OCI-LY1 (cell line): Measurements from ENCODE around the gene LRRC3C.

Experiments used
- H2AFZ ChIP-seq: fragments of 200-600 bp; sonication (generic), shearing (Covaris generic); 2 replicates; pipeline ENCODE4 v1.6.0; 2014; ENCODE audit warnings: antibody characterized with exemption, mild to moderate bottlenecking, low read length
- H3F3A ChIP-seq: fragments of 200-600 bp; sonication (generic), shearing (Covaris generic); 2 replicates; pipeline ENCODE4 v1.6.0; 2014; ENCODE audit warnings: mild to moderate bottlenecking, antibody characterized with exemption, low read length, moderate library complexity; ENCODE audit not compliant: insufficient read depth
- H3K27ac ChIP-seq: fragments of 200-600 bp; sonication (generic); 2 replicates; pipeline ENCODE4 v1.5.1; 2014; ENCODE audit warnings: low read length, mixed run types, mild to moderate bottlenecking, low read depth; ENCODE audit not compliant: poor library complexity, severe bottlenecking
- H3K27me3 ChIP-seq: fragments of 200-600 bp; sonication (generic); 2 replicates; pipeline ENCODE4 v1.6.0; 2014; ENCODE audit warnings: antibody characterized with exemption, mild to moderate bottlenecking, low read length, moderate library complexity; ENCODE audit not compliant: insufficient read depth
- H3K36me3 ChIP-seq: fragments of 200-600 bp; sonication (generic); 2 replicates; pipeline ENCODE4 v1.6.1; 2014; ENCODE audit warnings: mild to moderate bottlenecking, antibody characterized with exemption, low read length, moderate library complexity, mixed read lengths; ENCODE audit not compliant: insufficient read depth
- H3K4me1 ChIP-seq: fragments of 200-600 bp; sonication (generic); 2 replicates; pipeline ENCODE4 v1.5.1; 2014; ENCODE audit warnings: mild to moderate bottlenecking, low read length, moderate library complexity; ENCODE audit not compliant: insufficient read depth, severe bottlenecking
- H3K4me2 ChIP-seq: fragments of 200-600 bp; sonication (generic), shearing (Covaris generic); 2 replicates; pipeline ENCODE4 v1.6.1; 2014; ENCODE audit warnings: low read length
- H3K4me3 ChIP-seq: fragments of 200-600 bp; sonication (generic); 2 replicates; pipeline ENCODE4 v1.5.1; 2014; ENCODE audit warnings: low read length, low read depth, mild to moderate bottlenecking, mixed read lengths; ENCODE audit not compliant: poor library complexity, severe bottlenecking
- H3K79me2 ChIP-seq: fragments of 200-600 bp; shearing (Covaris generic); 2 replicates; pipeline ENCODE4 v1.6.1; 2016; ENCODE audit warnings: mixed run types, low read length, mixed read lengths; ENCODE audit not compliant: insufficient read depth
- H3K9ac ChIP-seq: fragments of 200-600 bp; sonication (generic), shearing (Covaris generic); 2 replicates; pipeline ENCODE4 v1.6.1; 2014; ENCODE audit warnings: mild to moderate bottlenecking, low read length, mixed read lengths
- H3K9me2 ChIP-seq: fragments of 200-600 bp; sonication (generic), shearing (Covaris generic); 2 replicates; pipeline ENCODE4 v1.6.1; 2014; ENCODE audit warnings: low read depth, mild to moderate bottlenecking, low read length, mixed read lengths
- H3K9me3 ChIP-seq: fragments of 200-600 bp; shearing (Covaris generic); 2 replicates; pipeline ENCODE4 v1.6.1; 2014; ENCODE audit warnings: low read length, mixed read lengths
- H4K20me1 ChIP-seq: fragments of 200-600 bp; sonication (generic), shearing (Covaris generic); 2 replicates; pipeline ENCODE4 v1.6.0; 2016; ENCODE audit warnings: mild to moderate bottlenecking, low read length; ENCODE audit not compliant: insufficient read depth
- EZH2 ChIP-seq: fragments of 200-600 bp; sonication (generic), shearing (Covaris generic); IDR thresholded peaks from 2 replicates; pipeline ENCODE4 v1.8.0; 2017; ENCODE audit warnings: borderline replicate concordance, mixed run types, mild to moderate bottlenecking, antibody characterized with exemption, low read length, moderate library complexity, mixed read lengths
- TF ChIP-seq, protein P1 (sequence below): fragments of 200-600 bp; sonication (generic), shearing (Covaris generic); IDR thresholded peaks from 2 replicates; pipeline ENCODE4 v1.5.1; 2017; ENCODE audit warnings: mild to moderate bottlenecking, antibody characterized with exemption, low read length, moderate library complexity, mixed read lengths

LRRC3C gene

GRCh38 chr17:39955726-39956225, 28.2 kb downstream of the LRRC3C start:
- TF ChIP-seq, protein P1, sequence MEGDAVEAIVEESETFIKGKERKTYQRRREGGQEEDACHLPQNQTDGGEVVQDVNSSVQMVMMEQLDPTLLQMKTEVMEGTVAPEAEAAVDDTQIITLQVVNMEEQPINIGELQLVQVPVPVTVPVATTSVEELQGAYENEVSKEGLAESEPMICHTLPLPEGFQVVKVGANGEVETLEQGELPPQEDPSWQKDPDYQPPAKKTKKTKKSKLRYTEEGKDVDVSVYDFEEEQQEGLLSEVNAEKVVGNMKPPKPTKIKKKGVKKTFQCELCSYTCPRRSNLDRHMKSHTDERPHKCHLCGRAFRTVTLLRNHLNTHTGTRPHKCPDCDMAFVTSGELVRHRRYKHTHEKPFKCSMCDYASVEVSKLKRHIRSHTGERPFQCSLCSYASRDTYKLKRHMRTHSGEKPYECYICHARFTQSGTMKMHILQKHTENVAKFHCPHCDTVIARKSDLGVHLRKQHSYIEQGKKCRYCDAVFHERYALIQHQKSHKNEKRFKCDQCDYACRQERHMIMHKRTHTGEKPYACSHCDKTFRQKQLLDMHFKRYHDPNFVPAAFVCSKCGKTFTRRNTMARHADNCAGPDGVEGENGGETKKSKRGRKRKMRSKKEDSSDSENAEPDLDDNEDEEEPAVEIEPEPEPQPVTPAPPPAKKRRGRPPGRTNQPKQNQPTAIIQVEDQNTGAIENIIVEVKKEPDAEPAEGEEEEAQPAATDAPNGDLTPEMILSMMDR = no peak
- no peak for TF ChIP-seq EZH2

GRCh38 chr17:39960524-39961041, 33.1 kb downstream of the LRRC3C start:
- no peak overlapping the region for H3K9ac ChIP-seq
- H3K9me2 ChIP-seq = no peaks in the 10 kb centered on the region
- no peaks in the 10 kb centered on the region; the same call in 1 of the 2 replicates for H3K27me3 ChIP-seq
- no peaks in the 10 kb centered on the region for H3K36me3 ChIP-seq
- no peaks in the 10 kb centered on the region for H4K20me1 ChIP-seq
- H3K27ac ChIP-seq = no peak overlapping the region
- no peak overlapping the region for H3K4me2 ChIP-seq
- peaks cover 11% of the 10 kb centered on the region for H3K4me1 ChIP-seq
- H2AFZ ChIP-seq = no peak overlapping the region
- TF ChIP-seq EZH2 = no peak
- TF ChIP-seq, protein P1 = no peak
- no peaks in the 10 kb centered on the region for H3F3A ChIP-seq
- H3K4me3 ChIP-seq = no peak overlapping the region
- no peaks in the 10 kb centered on the region for H3K79me2 ChIP-seq
- H3K9me3 ChIP-seq = no peaks in the 10 kb centered on the region

More at GRCh38 chr17:39955726-39956225, 28.2 kb downstream of the LRRC3C start:
- Histone ChIP-seq H3K9me2 (no peaks in the 10 kb centered on the region), H3F3A (no peaks in the 10 kb centered on the region), H2AFZ (no peak overlapping the region), H3K4me3 (no peak overlapping the region), H3K4me1 (peaks cover 24% of the 10 kb centered on the region), H3K4me2 (no peak overlapping the region), H3K27me3 (no peaks in the 10 kb centered on the region), H3K79me2 (no peaks in the 10 kb centered on the region), H3K9me3 (no peaks in the 10 kb centered on the region), H3K9ac (no peak overlapping the region), H4K20me1 (no peaks in the 10 kb centered on the region), H3K27ac (no peak overlapping the region), H3K36me3 (no peaks in the 10 kb centered on the region)

DNA sequence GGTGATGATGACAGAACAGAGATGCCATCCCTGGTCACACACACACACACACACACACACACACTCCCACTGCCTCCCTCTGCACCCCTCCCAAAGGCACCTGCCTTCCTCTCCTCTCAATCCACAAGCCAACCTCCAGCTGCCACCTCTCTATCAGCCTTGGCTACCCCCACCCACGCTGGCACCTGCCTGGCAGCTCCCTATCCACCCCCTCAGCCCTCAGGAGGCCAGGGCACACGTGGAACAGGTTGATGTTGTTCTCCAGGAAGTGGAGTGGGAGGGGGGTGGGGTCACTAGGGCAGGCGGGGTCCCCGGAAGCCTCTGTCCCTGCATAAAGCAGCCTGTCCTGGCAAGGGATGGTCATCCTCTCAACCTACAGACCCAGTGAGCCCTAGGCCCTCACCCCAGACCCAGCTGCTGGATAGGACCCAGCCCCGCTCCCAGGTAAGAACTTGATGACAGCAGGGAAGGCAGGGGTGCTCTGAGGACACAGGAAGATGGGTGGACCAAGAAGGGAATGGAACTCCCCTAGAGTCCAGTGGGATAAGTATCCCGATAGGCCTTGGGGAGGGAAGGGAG, 35.2 kb downstream of the LRRC3C start, which contains the start of gene GSDMA:
Gene GSDMA (plus strand): TSS at position 363 of the 579 bp plus-strand sequence. CDS start 2,684 bp downstream, outside the sequence.
- Histone ChIP-seq H3F3A (no peaks in the 10 kb centered on the region), H3K9ac (no peak within 1 kb of the TSS), H3K27me3 (no peaks in the 10 kb centered on the region; the same call in 1 of the 2 replicates), H3K9me2 (no peaks in the 10 kb centered on the region), H3K9me3 (no peaks in the 10 kb centered on the region), H4K20me1 (no peaks in the 10 kb centered on the region), H3K4me1 (peaks cover 11% of the 10 kb centered on the region), H3K79me2 (no peaks in the 10 kb centered on the region), H3K4me2 (no peak within 1 kb of the TSS), H2AFZ (no peak within 1 kb of the TSS), H3K36me3 (no peaks in the 10 kb centered on the region), H3K4me3 (no peak within 1 kb of the TSS), H3K27ac (no peak within 1 kb of the TSS)
- TF ChIP-seq EZH2 = no peak
- TF ChIP-seq, protein P1 = no peak
